ENCODE measurements around the gene BARX2. TPM values are rescaled to one million over a fixed set of nuclear protein-coding genes. Genes with fewer than 3 reads are reported as not detected.

BARX2 gene
- total and polyA plus RNA-seq, 2 donors (not counting 3 experiments of a cell fraction or from before 2014, with no cell fraction given), result not detected

DNA sequence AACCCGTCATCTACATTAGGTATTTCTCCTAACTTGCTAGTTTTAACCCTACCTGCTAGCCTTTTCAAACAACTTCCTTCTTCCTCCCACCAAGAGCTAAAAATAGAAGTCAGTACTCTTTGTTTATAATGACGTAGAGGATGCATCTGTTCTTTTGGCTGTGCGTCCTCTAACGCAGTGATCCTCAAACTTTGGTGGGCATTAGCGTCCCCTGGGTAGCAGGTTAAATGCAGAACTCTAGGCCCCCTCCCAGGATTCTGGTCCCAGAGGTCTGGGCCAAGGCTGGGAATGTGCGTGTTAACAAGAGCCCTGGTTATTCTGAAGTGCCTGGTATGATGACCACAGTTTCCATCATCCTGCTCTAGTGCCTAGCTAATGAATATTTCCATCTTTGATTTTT, 67.6 kb downstream of the BARX2 start:
- Histone ChIP-seq H3K27ac (ENCODE audit: insufficient read depth, low read depth, low read length) (no peak overlapping the region), H2AFZ (ENCODE audit: low read depth, low read length) (no peak overlapping the region), H3K4me3 (replicated peaks in 1 of 3; ENCODE audit: insufficient read depth in 1 of 3, low read depth in 1 of 3, low read length in 3 of 3) (no peak overlapping the region), H3K9ac (replicated peaks; ENCODE audit: extremely low read depth, insufficient read depth, low read length) (no peak overlapping the region), H3K4me1 (ENCODE audit: control insufficient read depth, extremely low read depth, insufficient read depth, low read length) (no peaks in the 10 kb centered on the region), H4K20me1 (replicated peaks; ENCODE audit: control insufficient read depth, extremely low read depth, insufficient read depth, low read length) (no peaks in the 10 kb centered on the region), H3K36me3 (ENCODE audit: control insufficient read depth in 2 of 2, extremely low read depth in 1 of 2, insufficient read depth in 2 of 2, low read length in 2 of 2) (no peaks in the 10 kb centered on the region), H3K79me2 (ENCODE audit: control insufficient read depth, insufficient read depth, low read length) (no peaks in the 10 kb centered on the region), H3K9me3 (replicated peaks; ENCODE audit: control insufficient read depth, insufficient read depth, low read length) (peaks cover 3% of the 10 kb centered on the region), H3K4me2 (ENCODE audit: insufficient read depth, low read length) (no peak overlapping the region), H3K27me3 (ENCODE audit: control insufficient read depth in 2 of 2, insufficient read depth in 2 of 2, low read length in 2 of 2) (no peaks in the 10 kb centered on the region), H3K9me1 (replicated peaks; ENCODE audit: control insufficient read depth, extremely low read depth, insufficient read depth, low read length) (no peaks in the 10 kb centered on the region)
- no TSS peak for BruUV-seq (replicated peaks)
- intact Hi-C loops (cut with micrococcal nuclease) (no loop called here), dilution Hi-C loops (cut with MboI; ENCODE audit: extremely low pct_ligation_motif_present, low sequenced_read_pairs) (no loop called here)
- ChIA-PET POLR2A (no interaction called here), CTCF (no interaction called here)
- TF ChIP-seq, protein P1, sequence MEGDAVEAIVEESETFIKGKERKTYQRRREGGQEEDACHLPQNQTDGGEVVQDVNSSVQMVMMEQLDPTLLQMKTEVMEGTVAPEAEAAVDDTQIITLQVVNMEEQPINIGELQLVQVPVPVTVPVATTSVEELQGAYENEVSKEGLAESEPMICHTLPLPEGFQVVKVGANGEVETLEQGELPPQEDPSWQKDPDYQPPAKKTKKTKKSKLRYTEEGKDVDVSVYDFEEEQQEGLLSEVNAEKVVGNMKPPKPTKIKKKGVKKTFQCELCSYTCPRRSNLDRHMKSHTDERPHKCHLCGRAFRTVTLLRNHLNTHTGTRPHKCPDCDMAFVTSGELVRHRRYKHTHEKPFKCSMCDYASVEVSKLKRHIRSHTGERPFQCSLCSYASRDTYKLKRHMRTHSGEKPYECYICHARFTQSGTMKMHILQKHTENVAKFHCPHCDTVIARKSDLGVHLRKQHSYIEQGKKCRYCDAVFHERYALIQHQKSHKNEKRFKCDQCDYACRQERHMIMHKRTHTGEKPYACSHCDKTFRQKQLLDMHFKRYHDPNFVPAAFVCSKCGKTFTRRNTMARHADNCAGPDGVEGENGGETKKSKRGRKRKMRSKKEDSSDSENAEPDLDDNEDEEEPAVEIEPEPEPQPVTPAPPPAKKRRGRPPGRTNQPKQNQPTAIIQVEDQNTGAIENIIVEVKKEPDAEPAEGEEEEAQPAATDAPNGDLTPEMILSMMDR (IDR thresholded peaks at IDR 0.05; ENCODE audit: extremely low read depth in 1 of 2, insufficient read depth in 1 of 2, low read depth in 1 of 2, low read length in 2 of 2), result no peak
- no peak for TF ChIP-seq MYC (IDR thresholded peaks at IDR 0.05; ENCODE audit: low read depth, low read length)
- no peak for TF ChIP-seq GATA2 (IDR thresholded peaks at IDR 0.05; ENCODE audit: insufficient read depth, insufficient read length, low read depth, low read length)
- TF ChIP-seq FOS (IDR thresholded peaks at IDR 0.05; ENCODE audit: borderline replicate concordance, insufficient read depth, low read length), result no peak
- TF ChIP-seq EZH2 (IDR thresholded peaks at IDR 0.05; ENCODE audit: borderline replicate concordance, low read depth, low read length, severe bottlenecking), result no peak
- TF ChIP-seq POLR2AphosphoS5 (IDR thresholded peaks at IDR 0.05; ENCODE audit: insufficient read depth, low read depth, low read length), result no peak
- no peak for TF ChIP-seq JUN (IDR thresholded peaks at IDR 0.05; ENCODE audit: borderline replicate concordance, insufficient read depth, insufficient read length, low read depth)
- TF ChIP-seq POLR2A (IDR thresholded peaks at IDR 0.05; ENCODE audit: low read depth, low read length), result no peak
- TF ChIP-seq, protein P2, sequence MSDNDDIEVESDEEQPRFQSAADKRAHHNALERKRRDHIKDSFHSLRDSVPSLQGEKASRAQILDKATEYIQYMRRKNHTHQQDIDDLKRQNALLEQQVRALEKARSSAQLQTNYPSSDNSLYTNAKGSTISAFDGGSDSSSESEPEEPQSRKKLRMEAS (IDR thresholded peaks at IDR 0.05; ENCODE audit: insufficient read depth, insufficient read length), result no peak
- DNase-seq (ENCODE audit: low read depth, low spot score) (no peak), FAIRE-seq (no peak)

Measured in endothelial cell of umbilical vein (primary cell).